ENCODE data around the gene ADAMTS15. TPM values are rescaled to one million over a fixed set of nuclear protein-coding genes. Genes with fewer than 3 reads are reported as not detected.
A peak's percentile ranks its signal among the peaks of the same experiment; 100 is the strongest.

Gene ADAMTS15
- total RNA-seq, 4 donors from 2014 or later: 8.4 to 11.8 (median 9.5) TPM

GRCh38 chr11:130516554-130517505 lies 68.4 kb downstream of the ADAMTS15 start:
- no peak for ATAC-seq
- Histone ChIP-seq H3K27me3 (no peaks in the 10 kb centered on the region), H3K4me3 (no peak overlapping the region), H3K36me3 (no peaks in the 10 kb centered on the region), H3K9me3 (no peaks in the 10 kb centered on the region), H3K4me1 (peaks cover 0 to 30% (median 3%) of the 10 kb centered on the region in 3 donors), H3K27ac (no peak overlapping the region)
- WGBS, 2 donors (ENCODE audit: low coverage in 1 of 2): 84 to 91% methylated on average over 3 to 10 of the region's 10 CpGs
- TF ChIP-seq CTCF (IDR thresholded peaks at IDR 0.05): no peak
- no peak for TF ChIP-seq POLR2AphosphoS5 (IDR thresholded peaks at IDR 0.05)
- no peak for TF ChIP-seq EP300 (IDR thresholded peaks at IDR 0.05)
- no peak for TF ChIP-seq POLR2A (IDR thresholded peaks at IDR 0.05)

- Histone ChIP-seq H3K4me3 (no peak overlapping the region), H3K9me3 (no peaks in the 10 kb centered on the region), H3K36me3 (no peaks in the 10 kb centered on the region), H3K27me3 (no peaks in the 10 kb centered on the region), H3K4me1 (peaks cover 0 to 38% (median 15%) of the 10 kb centered on the region in 3 donors), H3K27ac (no peak overlapping the region)
- no peak for ATAC-seq
- TF ChIP-seq POLR2A (IDR thresholded peaks at IDR 0.05) (no peak), CTCF (IDR thresholded peaks at IDR 0.05) (no peak), EP300 (IDR thresholded peaks at IDR 0.05) (no peak), POLR2AphosphoS5 (IDR thresholded peaks at IDR 0.05) (no peak)
- 62 to 93% methylated on average over 4 of the region's 4 CpGs for WGBS, 2 donors (ENCODE audit: low coverage in 1 of 2)
Measured at GRCh38 chr11:130518164-130518680, 69.8 kb downstream of the ADAMTS15 start.

- H3K36me3 ChIP-seq: no peaks in the 10 kb centered on the region
- H3K27ac ChIP-seq: peak overlapping the region in 2 of 4 donors; percentile 55 to 69
- no peak for TF ChIP-seq EP300 (IDR thresholded peaks at IDR 0.05)
- TF ChIP-seq POLR2AphosphoS5 (IDR thresholded peaks at IDR 0.05): no peak
- no peak for TF ChIP-seq CTCF (IDR thresholded peaks at IDR 0.05)
- no peak for TF ChIP-seq POLR2A (IDR thresholded peaks at IDR 0.05)
- ATAC-seq: no peak
- no peak overlapping the region for H3K4me3 ChIP-seq
- WGBS, 2 donors (ENCODE audit: low coverage in 1 of 2): 70 to 89% methylated on average over 4 to 11 of the region's 11 CpGs
- H3K9me3 ChIP-seq: no peaks in the 10 kb centered on the region
- H3K27me3 ChIP-seq: no peaks in the 10 kb centered on the region
- H3K4me1 ChIP-seq: peaks cover 0 to 33% (median 15%) of the 10 kb centered on the region in 3 donors
Measured at GRCh38 chr11:130519128-130519932, 70.9 kb downstream of the ADAMTS15 start.

- H3K4me1 ChIP-seq: peaks cover 0 to 23% (median 15%) of the 10 kb centered on the region in 3 donors
- no peaks in the 10 kb centered on the region for H3K9me3 ChIP-seq
- no peak for ATAC-seq
- TF ChIP-seq POLR2A (IDR thresholded peaks at IDR 0.05) (no peak), POLR2AphosphoS5 (IDR thresholded peaks at IDR 0.05) (no peak)
- H3K36me3 ChIP-seq: no peaks in the 10 kb centered on the region
- WGBS, 2 donors (ENCODE audit: low coverage in 1 of 2): 17 to 47% methylated on average over 1 to 4 of the region's 7 CpGs
- no peak overlapping the region for H3K4me3 ChIP-seq
- no peaks in the 10 kb centered on the region for H3K27me3 ChIP-seq
- H3K27ac ChIP-seq: peak overlapping the region in 3 of 4 donors; percentile 26 to 69 (median 55)
Measured at GRCh38 chr11:130520271-130520671, 71.8 kb downstream of the ADAMTS15 start.
